Measurements from ENCODE around the gene CLEC9A. TPM values are rescaled to one million over a fixed set of nuclear protein-coding genes. Genes with fewer than 3 reads are reported as not detected.

CLEC9A gene
- total RNA-seq, 1 experiment from 2014 or later = not detected

DNA sequence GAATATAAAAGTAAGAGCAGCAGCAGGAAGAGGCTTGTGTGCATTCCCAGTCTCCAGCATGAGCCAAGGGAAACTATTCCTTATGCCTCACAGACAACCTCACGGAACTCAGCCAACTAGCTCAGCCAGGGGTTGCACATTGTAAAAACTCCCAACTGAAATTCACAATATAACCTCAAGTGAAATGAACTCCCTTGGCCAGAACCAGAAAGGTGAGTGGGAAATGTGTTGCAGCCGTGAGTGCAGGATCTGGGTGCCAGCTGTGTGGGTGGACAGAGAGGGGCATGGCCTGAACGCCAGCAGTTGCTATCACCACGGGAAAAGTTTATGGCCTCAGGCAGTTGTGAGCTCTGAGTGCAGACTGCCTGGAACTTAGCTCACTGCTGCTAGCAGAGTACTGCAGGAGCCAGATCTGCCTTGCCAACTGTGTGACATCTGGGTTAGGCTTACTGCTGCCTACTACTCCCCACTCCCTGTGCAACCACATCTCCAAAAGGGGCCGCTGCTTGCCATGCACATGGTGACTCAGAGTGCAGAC is 70.6 kb downstream of the CLEC9A start:
- no peaks in the 10 kb centered on the region for H3K36me3 Mint-ChIP-seq (ENCODE audit: insufficient read depth, unreplicated experiment)
- ChIA-PET POLR2A (no interaction called here), CTCF (interaction anchor here (1.0 kb wide), 1 partner anchor 91 kb away, joined by 3 read pairs; no protein-coding TSS in a partner anchor)
- no peak overlapping the region for H3K4me3 Mint-ChIP-seq (ENCODE audit: unreplicated experiment)
- BruUV-seq (replicated peaks) = no TSS peak
- no peak overlapping the region for H3K27ac Mint-ChIP-seq (ENCODE audit: unreplicated experiment)
- no peaks in the 10 kb centered on the region for H3K4me1 Mint-ChIP-seq (ENCODE audit: low read depth, unreplicated experiment)
- peaks cover 11% of the 10 kb centered on the region for H3K9me3 Mint-ChIP-seq (ENCODE audit: unreplicated experiment)
- Histone ChIP-seq H3K4me1 (no peaks in the 10 kb centered on the region), H3K27me3 (replicated peaks; ENCODE audit: control insufficient read depth, insufficient read depth, low read length) (no peaks in the 10 kb centered on the region), H3K4me3 (ENCODE audit: low read depth, low read length) (no peak overlapping the region), H3K36me3 (ENCODE audit: control insufficient read depth, insufficient read depth, low read length) (no peaks in the 10 kb centered on the region), H3K9me3 (no peaks in the 10 kb centered on the region)
- DNase-seq = no peak
- H3K27me3 Mint-ChIP-seq (ENCODE audit: insufficient read depth, unreplicated experiment) = peaks cover 8% of the 10 kb centered on the region
- intact Hi-C loops (cut with micrococcal nuclease; ENCODE audit: unreplicated experiment) = no loop called here
- no peak for TF ChIP-seq CTCF (IDR thresholded peaks at IDR 0.05; ENCODE audit: insufficient read depth in 1 of 2, low read depth in 1 of 2, low read length in 1 of 2, severe bottlenecking in 1 of 2, unreplicated experiment in 1 of 2)

DNA sequence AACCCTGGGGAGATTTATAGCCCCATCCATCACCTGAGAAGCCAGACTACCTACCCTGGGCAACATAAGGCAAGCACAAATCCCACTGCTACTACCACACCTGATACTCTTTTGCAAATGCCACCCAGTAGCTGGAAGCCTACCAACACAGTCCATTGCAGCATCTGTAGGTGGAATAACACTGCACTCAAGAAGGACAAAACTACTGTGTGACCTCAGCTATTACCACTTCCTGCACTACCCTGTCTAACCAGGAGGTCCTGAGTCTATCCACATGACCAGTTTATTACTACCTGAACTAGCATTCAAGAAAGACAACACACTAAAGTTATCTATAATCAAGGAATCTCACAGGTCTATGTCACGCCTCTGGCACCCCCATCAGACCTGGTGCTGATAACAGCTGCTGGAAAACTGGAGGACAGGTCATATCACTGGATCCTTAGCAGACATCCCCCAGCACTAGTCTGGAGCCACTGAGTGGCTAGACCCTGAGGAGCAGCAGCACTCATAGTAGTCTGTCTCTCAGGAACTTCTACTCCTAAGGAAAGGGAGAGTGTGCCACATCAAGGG is 71.3 kb downstream of the CLEC9A start:
- BruUV-seq (replicated peaks) = no TSS peak
- H3K36me3 ChIP-seq (ENCODE audit: control insufficient read depth, insufficient read depth, low read length) = no peaks in the 10 kb centered on the region
- no peak for DNase-seq
- intact Hi-C loops (cut with micrococcal nuclease; ENCODE audit: unreplicated experiment) = no loop called here
- no peak overlapping the region for H3K4me3 Mint-ChIP-seq (ENCODE audit: unreplicated experiment)
- H3K36me3 Mint-ChIP-seq (ENCODE audit: insufficient read depth, unreplicated experiment) = no peaks in the 10 kb centered on the region
- ChIA-PET POLR2A (no interaction called here), CTCF (interaction anchor here (0.5 to 1.0 kb wide), 2 partner anchors 92 to 242 kb away, joined by 3 read pairs; no protein-coding TSS in a partner anchor)
- H3K9me3 Mint-ChIP-seq (ENCODE audit: unreplicated experiment) = peaks cover 11% of the 10 kb centered on the region
- no peak overlapping the region for H3K4me3 ChIP-seq (ENCODE audit: low read depth, low read length)
- H3K27me3 Mint-ChIP-seq (ENCODE audit: insufficient read depth, unreplicated experiment) = peaks cover 8% of the 10 kb centered on the region
- H3K9me3 ChIP-seq = no peaks in the 10 kb centered on the region
- no peaks in the 10 kb centered on the region for H3K4me1 ChIP-seq
- H3K27ac Mint-ChIP-seq (ENCODE audit: unreplicated experiment) = no peak overlapping the region
- no peak for TF ChIP-seq CTCF (IDR thresholded peaks at IDR 0.05; ENCODE audit: insufficient read depth in 1 of 2, low read depth in 1 of 2, low read length in 1 of 2, severe bottlenecking in 1 of 2, unreplicated experiment in 1 of 2)
- H3K27me3 ChIP-seq (replicated peaks; ENCODE audit: control insufficient read depth, insufficient read depth, low read length) = no peaks in the 10 kb centered on the region
- H3K4me1 Mint-ChIP-seq (ENCODE audit: low read depth, unreplicated experiment) = no peaks in the 10 kb centered on the region

- no peak for TF ChIP-seq CTCF (IDR thresholded peaks at IDR 0.05; ENCODE audit: insufficient read depth in 1 of 2, low read depth in 1 of 2, low read length in 1 of 2, severe bottlenecking in 1 of 2, unreplicated experiment in 1 of 2)
- H3K27ac Mint-ChIP-seq (ENCODE audit: unreplicated experiment) = no peak overlapping the region
- POLR2A ChIA-PET = no interaction called here
- Histone ChIP-seq H3K27me3 (replicated peaks; ENCODE audit: control insufficient read depth, insufficient read depth, low read length) (no peaks in the 10 kb centered on the region), H3K9me3 (no peaks in the 10 kb centered on the region), H3K4me1 (no peaks in the 10 kb centered on the region), H3K4me3 (ENCODE audit: low read depth, low read length) (no peak overlapping the region), H3K36me3 (ENCODE audit: control insufficient read depth, insufficient read depth, low read length) (no peaks in the 10 kb centered on the region)
- BruUV-seq (replicated peaks) = no TSS peak
- CTCF ChIA-PET = no interaction called here
- no peaks in the 10 kb centered on the region for H3K4me1 Mint-ChIP-seq (ENCODE audit: low read depth, unreplicated experiment)
- peaks cover 11% of the 10 kb centered on the region for H3K9me3 Mint-ChIP-seq (ENCODE audit: unreplicated experiment)
- H3K4me3 Mint-ChIP-seq (ENCODE audit: unreplicated experiment) = no peak overlapping the region
- no peak for DNase-seq
- intact Hi-C loops (cut with micrococcal nuclease; ENCODE audit: unreplicated experiment) = no loop called here
- peaks cover 8% of the 10 kb centered on the region for H3K27me3 Mint-ChIP-seq (ENCODE audit: insufficient read depth, unreplicated experiment)
- H3K36me3 Mint-ChIP-seq (ENCODE audit: insufficient read depth, unreplicated experiment) = no peaks in the 10 kb centered on the region
Measured at GRCh38 chr12:10102322-10102721, 71.8 kb downstream of the CLEC9A start.

All from Caco-2 (cell line).